Suprapubic skin (tissue), 3 donors: ENCODE results near the gene IRX5.

Experiments
- CTCF ChIP-seq, 2 donors: fragments of 200-600 bp in 1 of 2; fragments of 450-650 bp in 1 of 2; sonication (generic) in 1 of 2; IDR thresholded peaks; one replicate each; pipeline ENCODE4 v1.5.1; 2016 to 2019; ENCODE audit warnings: antibody characterized with exemption in 2 of 2, mild to moderate bottlenecking in 1 of 2, moderate library complexity in 1 of 2
- POLR2A ChIP-seq, 2 donors: fragments of 450-650 bp; IDR thresholded peaks; one replicate each; pipeline ENCODE4 v1.6.1; 2017; ENCODE audit warnings: antibody characterized with exemption in 2 of 2, mild to moderate bottlenecking in 2 of 2, moderate library complexity in 2 of 2

- TF ChIP-seq CTCF (IDR thresholded peaks at IDR 0.05) (no peak), POLR2A (IDR thresholded peaks at IDR 0.05) (no peak)
Measured at GRCh38 chr16:54940279-54940604, 9.6 kb downstream of the IRX5 start.
